ENCODE measurements around the gene RSBN1L.
"Not testable (repeated sequence)": the region's sequence is repeated elsewhere in the genome, so short reads cannot be mapped to it uniquely, and the experiment has no call there.

RSBN1L gene

GRCh38 chr7:77696643-77697534 lies 630 bp downstream of the RSBN1L start:
- DNase-seq (ENCODE audit: low read depth in 1 of 2, low spot score in 1 of 2) = peak in 1 of 2 experiments; percentile 66
- in situ Hi-C loops (cut with HindIII; ENCODE audit: low pct_unique_long_range_greater_than_20kb, low sequenced_read_pairs) = no loop called here
- TF ChIP-seq JUND (IDR thresholded peaks at IDR 0.05; ENCODE audit: low read depth) = no peak

DNA sequence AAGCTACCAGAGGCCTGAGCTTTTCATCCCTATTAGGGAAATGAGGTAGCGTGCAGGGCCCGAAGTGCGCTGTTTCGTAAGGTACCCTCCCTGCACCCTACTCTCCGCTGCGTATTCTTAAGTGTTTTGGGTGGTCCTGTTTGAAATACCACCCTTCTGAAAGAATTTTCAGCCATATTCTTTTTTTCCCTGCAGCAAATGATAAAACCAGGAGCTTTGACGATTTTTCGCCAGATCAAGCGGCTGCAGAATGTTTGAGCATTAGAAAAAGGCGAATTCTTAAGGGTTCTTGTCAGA lies 1.2 kb downstream of the RSBN1L start:
- DNase-seq (ENCODE audit: low read depth in 1 of 2, low spot score in 1 of 2) = no peak
- TF ChIP-seq JUND (IDR thresholded peaks at IDR 0.05; ENCODE audit: low read depth) = no peak
- in situ Hi-C loops (cut with HindIII; ENCODE audit: low pct_unique_long_range_greater_than_20kb, low sequenced_read_pairs) = no loop called here

GRCh38 chr7:77698042-77698625 lies 1.9 kb downstream of the RSBN1L start:
- no peak for DNase-seq (ENCODE audit: low read depth in 1 of 2, low spot score in 1 of 2)
- no peak for TF ChIP-seq JUND (IDR thresholded peaks at IDR 0.05; ENCODE audit: low read depth)
- in situ Hi-C loops (cut with HindIII; ENCODE audit: low pct_unique_long_range_greater_than_20kb, low sequenced_read_pairs) = no loop called here

- no peak for TF ChIP-seq JUND (IDR thresholded peaks at IDR 0.05; ENCODE audit: low read depth)
- DNase-seq (ENCODE audit: low read depth in 1 of 2, low spot score in 1 of 2) = no peak
- in situ Hi-C loops (cut with HindIII; ENCODE audit: low pct_unique_long_range_greater_than_20kb, low sequenced_read_pairs) = no loop called here
These were observed 2.8 kb downstream of the RSBN1L start for GRCh38 chr7:77699056-77699455.

DNA sequence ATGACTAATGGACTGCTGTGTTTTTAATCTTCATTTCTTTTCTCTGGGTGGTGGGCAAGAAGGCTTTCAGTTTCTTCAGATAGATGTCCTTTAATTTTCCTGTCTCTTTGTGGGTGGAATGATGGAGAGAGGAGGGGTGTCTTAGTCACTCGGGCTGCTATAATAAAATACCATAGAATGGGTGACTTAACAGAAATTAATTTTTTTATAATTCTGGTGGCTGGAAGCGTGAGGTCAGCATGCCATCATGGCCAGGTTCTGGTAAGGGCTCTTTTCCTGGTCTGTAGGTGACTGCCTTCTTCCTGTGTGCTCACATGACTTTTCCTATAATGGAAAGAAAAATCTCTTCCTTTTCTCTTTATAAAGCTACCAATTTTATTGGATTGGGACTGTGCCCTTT lies 6.3 kb downstream of the RSBN1L start:
- in situ Hi-C loops (cut with HindIII; ENCODE audit: low pct_unique_long_range_greater_than_20kb, low sequenced_read_pairs) = no loop called here
- no peak for TF ChIP-seq JUND (IDR thresholded peaks at IDR 0.05; ENCODE audit: low read depth)

GRCh38 chr7:77702968-77703472 lies 6.8 kb downstream of the RSBN1L start:
- in situ Hi-C loops (cut with HindIII; ENCODE audit: low pct_unique_long_range_greater_than_20kb, low sequenced_read_pairs) = no loop called here
- no peak for TF ChIP-seq JUND (IDR thresholded peaks at IDR 0.05; ENCODE audit: low read depth)

More for the DNA sequence above, 6.3 kb downstream of the RSBN1L start:
- DNase-seq (ENCODE audit: low read depth in 1 of 2, low spot score in 1 of 2) = no peak

DNA sequence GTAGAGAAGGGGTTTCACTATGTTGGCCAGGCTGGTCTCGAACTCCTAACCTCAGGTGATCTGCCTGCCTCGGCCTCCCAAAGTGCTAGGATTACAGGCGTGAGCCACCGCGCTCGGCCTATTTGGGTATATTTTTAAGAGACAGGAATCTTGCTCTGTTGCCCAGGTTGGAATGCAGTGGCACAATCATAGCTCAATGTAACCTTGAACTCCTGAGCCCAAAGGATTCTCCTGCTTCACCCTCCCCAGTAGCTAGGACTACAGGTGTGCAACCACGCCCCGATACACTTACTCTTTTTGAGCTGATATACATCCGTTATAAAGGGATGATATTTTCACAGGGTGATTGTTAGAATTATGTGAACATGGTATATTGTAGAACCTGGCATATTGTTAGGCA lies 7.4 kb downstream of the RSBN1L start:
- in situ Hi-C loops (cut with HindIII; ENCODE audit: low pct_unique_long_range_greater_than_20kb, low sequenced_read_pairs); DNase-seq (ENCODE audit: low read depth in 1 of 2, low spot score in 1 of 2): not testable (repeated sequence)

More at GRCh38 chr7:77702968-77703472, 6.8 kb downstream of the RSBN1L start:
- no peak for DNase-seq (ENCODE audit: low read depth in 1 of 2, low spot score in 1 of 2)

DNA sequence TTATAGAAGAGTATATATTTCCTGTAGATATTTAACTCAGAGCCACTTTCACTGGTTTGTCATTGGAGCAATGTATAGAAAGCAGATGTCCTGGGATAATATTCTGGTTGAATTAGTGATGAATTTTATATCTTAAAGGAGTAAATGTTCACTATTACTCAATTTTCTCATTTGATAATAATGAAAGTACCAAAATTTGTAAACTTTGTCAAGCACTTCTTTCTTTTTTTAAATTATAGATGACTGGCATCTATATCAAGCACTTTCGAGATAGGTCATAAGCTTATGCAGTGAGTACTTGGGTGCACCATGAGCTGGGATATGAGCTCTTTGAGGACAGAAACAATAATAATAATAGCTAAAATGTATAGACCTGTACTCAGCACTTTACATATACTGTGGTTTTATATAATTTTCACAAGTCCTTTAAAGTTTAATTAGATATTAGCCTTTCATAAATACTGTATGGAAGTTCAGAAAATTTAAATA lies 11.3 kb downstream of the RSBN1L start:
- in situ Hi-C loops (cut with HindIII; ENCODE audit: low pct_unique_long_range_greater_than_20kb, low sequenced_read_pairs) = no loop called here
- DNase-seq (ENCODE audit: low read depth in 1 of 2, low spot score in 1 of 2) = no peak
- TF ChIP-seq JUND (IDR thresholded peaks at IDR 0.05; ENCODE audit: low read depth) = no peak

GRCh38 chr7:77710067-77710466 lies 13.8 kb downstream of the RSBN1L start:
- in situ Hi-C loops (cut with HindIII; ENCODE audit: low pct_unique_long_range_greater_than_20kb, low sequenced_read_pairs) = no loop called here
- no peak for TF ChIP-seq JUND (IDR thresholded peaks at IDR 0.05; ENCODE audit: low read depth)
- DNase-seq (ENCODE audit: low read depth in 1 of 2, low spot score in 1 of 2) = no peak

DNA sequence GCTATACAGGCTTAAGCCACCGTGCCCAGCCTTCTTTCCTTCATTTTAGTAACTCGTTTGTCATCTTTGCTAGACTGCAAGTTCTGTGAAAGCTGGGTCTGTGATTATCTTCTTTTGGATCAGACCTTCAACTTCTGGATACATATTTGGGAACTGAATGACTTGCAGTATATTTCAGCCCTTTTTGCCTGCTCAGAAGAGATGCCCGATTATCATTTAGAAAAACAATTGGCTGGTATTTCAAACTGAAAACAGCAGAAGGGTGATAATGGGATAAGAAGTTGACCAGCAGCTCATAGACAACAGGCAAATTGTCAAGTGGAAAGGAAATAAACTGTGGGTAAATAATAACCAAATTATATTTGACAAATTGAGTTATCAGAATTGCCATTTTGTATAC lies 14.6 kb downstream of the RSBN1L start:
- TF ChIP-seq JUND (IDR thresholded peaks at IDR 0.05; ENCODE audit: low read depth) = no peak
- in situ Hi-C loops (cut with HindIII; ENCODE audit: low pct_unique_long_range_greater_than_20kb, low sequenced_read_pairs) = no loop called here
- no peak for DNase-seq (ENCODE audit: low read depth in 1 of 2, low spot score in 1 of 2)

GRCh38 chr7:77714195-77714594 lies 17.9 kb downstream of the RSBN1L start:
- in situ Hi-C loops (cut with HindIII; ENCODE audit: low pct_unique_long_range_greater_than_20kb, low sequenced_read_pairs) = no loop called here
- TF ChIP-seq JUND (IDR thresholded peaks at IDR 0.05; ENCODE audit: low read depth) = no peak
- DNase-seq (ENCODE audit: low read depth in 1 of 2, low spot score in 1 of 2) = no peak

- DNase-seq (ENCODE audit: low read depth in 1 of 2, low spot score in 1 of 2); in situ Hi-C loops (cut with HindIII; ENCODE audit: low pct_unique_long_range_greater_than_20kb, low sequenced_read_pairs): not testable (repeated sequence)
These were observed 18.7 kb downstream of the RSBN1L start for GRCh38 chr7:77714931-77715330.

DNA sequence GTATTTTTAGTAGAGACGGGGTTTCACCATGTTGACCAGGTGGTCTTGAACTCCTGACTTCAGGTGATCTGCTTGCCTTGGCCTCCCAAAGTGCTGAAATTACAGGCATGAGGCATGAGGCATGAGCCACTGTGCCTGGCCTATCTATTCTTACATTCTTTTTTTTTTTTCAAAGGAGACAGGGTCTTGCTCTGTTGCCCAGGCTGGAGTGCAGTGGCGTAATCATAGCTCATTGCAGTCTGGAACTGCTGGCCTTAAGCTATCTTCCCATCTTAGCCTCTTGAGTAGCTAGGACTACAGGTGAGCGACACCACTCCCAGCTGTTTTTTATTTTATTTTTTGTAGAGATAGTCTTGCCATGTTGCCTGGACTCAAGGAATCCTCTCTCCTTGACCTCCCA lies 20.5 kb downstream of the RSBN1L start:
- no peak for TF ChIP-seq JUND (IDR thresholded peaks at IDR 0.05; ENCODE audit: low read depth)
- in situ Hi-C loops (cut with HindIII; ENCODE audit: low pct_unique_long_range_greater_than_20kb, low sequenced_read_pairs) = no loop called here
- no peak for DNase-seq (ENCODE audit: low read depth in 1 of 2, low spot score in 1 of 2)

GRCh38 chr7:77717566-77717965 lies 21.3 kb downstream of the RSBN1L start:
- in situ Hi-C loops (cut with HindIII; ENCODE audit: low pct_unique_long_range_greater_than_20kb, low sequenced_read_pairs); DNase-seq (ENCODE audit: low read depth in 1 of 2, low spot score in 1 of 2): not testable (repeated sequence)
